Activated CD8-positive, alpha-beta T cell treated with anti-CD3 and anti-CD28 coated beads for 36 hours (primary cell): ENCODE measurements around the gene PIEZO1. TPM values are rescaled to one million over a fixed set of nuclear protein-coding genes. Genes with fewer than 3 reads are reported as not detected.

ENCODE experiments used
- ATAC-seq: fragments of 200-7000 bp; cut with Tn5 transposase; one replicate; pipeline ENCODE4 v1.10.0; 2021; ENCODE audit warnings: mild to moderate bottlenecking, moderate library complexity
- CTCF ChIA-PET: fragments of 350-600 bp; sonication (Branson Sonifier 250); formaldehyde crosslinking; loops from one replicate; lab custom pipeline; 2021; ENCODE audit warnings: antibody characterized with exemption; lab: Charles Lee
- POLR2A ChIA-PET: fragments of 350-600 bp; sonication (Branson Sonifier 250); formaldehyde crosslinking; loops from one replicate; lab custom pipeline; 2021; ENCODE audit warnings: antibody characterized with exemption; lab: Charles Lee
- DNase-seq: peaks from one replicate; pipeline ENCODE4 v3.0.0-alpha.2; 2020
- H3K27ac Mint-ChIP-seq: one replicate; pipeline ENCODE4 v1.8.0; 2021; ENCODE audit warnings: mild to moderate bottlenecking, mixed read lengths
- H3K27me3 Mint-ChIP-seq: one replicate; pipeline ENCODE4 v1.8.0; 2021; ENCODE audit warnings: mixed read lengths
- H3K36me3 Mint-ChIP-seq: one replicate; pipeline ENCODE4 v1.8.0; 2021; ENCODE audit warnings: low read depth, mixed read lengths
- H3K4me1 Mint-ChIP-seq: one replicate; pipeline ENCODE4 v1.8.0; 2021; ENCODE audit warnings: low read depth, mixed read lengths
- H3K4me3 Mint-ChIP-seq: one replicate; pipeline ENCODE4 v1.8.0; 2021; ENCODE audit warnings: mild to moderate bottlenecking, moderate library complexity, mixed read lengths
- H3K9me3 Mint-ChIP-seq: one replicate; pipeline ENCODE4 v1.8.0; 2021; ENCODE audit warnings: mixed read lengths
- intact Hi-C: fragments of 100-400 bp; cut with micrococcal nuclease; formaldehyde crosslinking; loops from one replicate; pipeline ENCODE4 v1.10.0; 2022
- total RNA-seq, 2 experiments: library from RNA; stranded (reverse); gene quantifications; one replicate each; pipeline ENCODE4 v1.2.3, GENCODE V29; 2021
- TF ChIP-seq, protein P1 (sequence below): fragments of 200-600 bp; IDR thresholded peaks from one replicate; pipeline ENCODE4 v1.8.0; 2022; ENCODE audit warnings: antibody characterized with exemption, mild to moderate bottlenecking

Gene PIEZO1
- total RNA-seq, 2 experiments from 2014 or later, result 87.7 to 91.8 TPM

GRCh38 chr16:88747588-88748301 lies 37.3 kb downstream of the PIEZO1 start:
- Mint-ChIP-seq H3K4me1 (peaks cover 24% of the 10 kb centered on the region), H3K36me3 (peaks cover 3% of the 10 kb centered on the region), H3K4me3 (no peak overlapping the region), H3K9me3 (no peaks in the 10 kb centered on the region), H3K27me3 (no peaks in the 10 kb centered on the region), H3K27ac (no peak overlapping the region)
- DNase-seq (peak; percentile 59), ATAC-seq (no peak)
- ChIA-PET POLR2A (interaction anchor here (0.6 to 0.9 kb wide), 3 partner anchors 9 to 78 kb away, joined by 3 to 4 read pairs (median 3); no protein-coding TSS in a partner anchor), CTCF (interaction anchor here (0.8 to 5.7 kb wide), 3 partner anchors 10 to 48 kb away, joined by 3 to 40 read pairs (median 3); no protein-coding TSS in a partner anchor)
- intact Hi-C loops, result loop anchor here (5.0 kb wide), 1 partner anchor 55 kb away; the partner anchor contains the start of gene CDT1
- TF ChIP-seq, protein P1, sequence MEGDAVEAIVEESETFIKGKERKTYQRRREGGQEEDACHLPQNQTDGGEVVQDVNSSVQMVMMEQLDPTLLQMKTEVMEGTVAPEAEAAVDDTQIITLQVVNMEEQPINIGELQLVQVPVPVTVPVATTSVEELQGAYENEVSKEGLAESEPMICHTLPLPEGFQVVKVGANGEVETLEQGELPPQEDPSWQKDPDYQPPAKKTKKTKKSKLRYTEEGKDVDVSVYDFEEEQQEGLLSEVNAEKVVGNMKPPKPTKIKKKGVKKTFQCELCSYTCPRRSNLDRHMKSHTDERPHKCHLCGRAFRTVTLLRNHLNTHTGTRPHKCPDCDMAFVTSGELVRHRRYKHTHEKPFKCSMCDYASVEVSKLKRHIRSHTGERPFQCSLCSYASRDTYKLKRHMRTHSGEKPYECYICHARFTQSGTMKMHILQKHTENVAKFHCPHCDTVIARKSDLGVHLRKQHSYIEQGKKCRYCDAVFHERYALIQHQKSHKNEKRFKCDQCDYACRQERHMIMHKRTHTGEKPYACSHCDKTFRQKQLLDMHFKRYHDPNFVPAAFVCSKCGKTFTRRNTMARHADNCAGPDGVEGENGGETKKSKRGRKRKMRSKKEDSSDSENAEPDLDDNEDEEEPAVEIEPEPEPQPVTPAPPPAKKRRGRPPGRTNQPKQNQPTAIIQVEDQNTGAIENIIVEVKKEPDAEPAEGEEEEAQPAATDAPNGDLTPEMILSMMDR, result peak; percentile 30

GRCh38 chr16:88746506-88746905 lies 38.5 kb downstream of the PIEZO1 start:
- intact Hi-C loops, result loop anchor here (5.0 kb wide), 1 partner anchor 56 kb away; the partner anchor contains the start of gene CDT1
- CTCF ChIA-PET, result interaction anchor here (0.9 to 5.7 kb wide), 4 partner anchors 9 to 34 kb away, joined by 4 to 40 read pairs (median 8); no protein-coding TSS in a partner anchor
- H3K27ac Mint-ChIP-seq, result no peak overlapping the region
- POLR2A ChIA-PET, result no interaction called here
- H3K4me3 Mint-ChIP-seq, result no peak overlapping the region
- H3K4me1 Mint-ChIP-seq, result peaks cover 24% of the 10 kb centered on the region
- no peaks in the 10 kb centered on the region for H3K9me3 Mint-ChIP-seq
- ATAC-seq (no peak), DNase-seq (no peak)
- TF ChIP-seq, protein P1, result no peak
- no peaks in the 10 kb centered on the region for H3K27me3 Mint-ChIP-seq
- no peaks in the 10 kb centered on the region for H3K36me3 Mint-ChIP-seq

GRCh38 chr16:88744577-88745521 lies 40.2 kb downstream of the PIEZO1 start:
- ChIA-PET CTCF (interaction anchor here (1.0 to 5.7 kb wide), 7 partner anchors 10 to 60 kb away, joined by 3 to 40 read pairs (median 6); no protein-coding TSS in a partner anchor), POLR2A (interaction anchor here (1.0 kb wide), 1 partner anchor 49 kb away, joined by 5 read pairs; no protein-coding TSS in a partner anchor)
- H3K27me3 Mint-ChIP-seq, result no peaks in the 10 kb centered on the region
- DNase-seq (no peak), ATAC-seq (no peak)
- TF ChIP-seq, protein P1, result no peak
- H3K9me3 Mint-ChIP-seq, result no peaks in the 10 kb centered on the region
- peaks cover 24% of the 10 kb centered on the region for H3K4me1 Mint-ChIP-seq
- H3K36me3 Mint-ChIP-seq, result no peaks in the 10 kb centered on the region
- H3K4me3 Mint-ChIP-seq, result no peak overlapping the region
- no peak overlapping the region for H3K27ac Mint-ChIP-seq
- intact Hi-C loops, result loop anchor here (5.0 kb wide), 2 partner anchors 37 to 57 kb away; partner anchors contain the start of gene CDT1

GRCh38 chr16:88743693-88744576 lies 41.1 kb downstream of the PIEZO1 start:
- Mint-ChIP-seq H3K27ac (no peak overlapping the region), H3K4me3 (no peak overlapping the region), H3K27me3 (no peaks in the 10 kb centered on the region), H3K9me3 (no peaks in the 10 kb centered on the region), H3K4me1 (peaks cover 24% of the 10 kb centered on the region), H3K36me3 (no peaks in the 10 kb centered on the region)
- TF ChIP-seq, protein P1, result peak; percentile 95
- intact Hi-C loops, result loop anchor here (5.0 kb wide), 1 partner anchor 38 kb away; no protein-coding TSS in a partner anchor
- POLR2A ChIA-PET, result interaction anchor here (0.5 to 1.1 kb wide), 4 partner anchors 27 to 114 kb away, joined by 3 to 4 read pairs (median 3); no protein-coding TSS in a partner anchor
- peak; percentile 79 for DNase-seq
- CTCF ChIA-PET, result interaction anchor here (0.6 to 5.7 kb wide), 14 partner anchors 9 to 113 kb away, joined by 3 to 40 read pairs (median 4); partner anchors contain the start of genes GALNS, PIEZO1 and TRAPPC2L
- ATAC-seq, result peak; percentile 22
